Gastrocnemius medialis (tissue), 4 donors: ENCODE data around the gene RBL2. TPM values are rescaled to one million over a fixed set of nuclear protein-coding genes. Genes with fewer than 3 reads are reported as not detected.
"Not testable (repeated sequence)": the region's sequence is repeated elsewhere in the genome, so short reads cannot be mapped to it uniquely, and the experiment has no call there.

Source experiments
- ATAC-seq, 2 donors: fragments of 150-250 bp; one replicate each; pipeline ENCODE4 v1.9.1; 2016
- DNase-seq, 2 donors: peaks; one replicate each; pipeline ENCODE4 v3.0.0-alpha.2; 2019
- H3K27ac ChIP-seq, 4 donors: fragments of 200-600 bp; sonication (generic); 1 replicate in 1 of 4; 2 replicates in 3 of 4; pipeline ENCODE4 v1.5.1; 2016 to 2018; ENCODE audit warnings: mild to moderate bottlenecking in 2 of 4, moderate library complexity in 1 of 4
- H3K27me3 ChIP-seq, 3 donors: fragments of 200-600 bp; sonication (generic) in 2 of 3; 1 replicate in 1 of 3; 2 replicates in 2 of 3; pipeline versions ENCODE4 v1.5.1 to v1.6.0; 2016 to 2019; ENCODE audit warnings: mild to moderate bottlenecking in 1 of 3, moderate library complexity in 1 of 3
- H3K36me3 ChIP-seq, 2 donors: fragments of 200-600 bp; sonication (generic) in 1 of 2; one replicate each; pipeline ENCODE4 v1.5.1; 2017 to 2018
- H3K4me1 ChIP-seq, 2 donors: fragments of 200-600 bp; sonication (generic) in 1 of 2; one replicate each; pipeline ENCODE4 v1.5.1; 2016 to 2017; ENCODE audit warnings: mild to moderate bottlenecking in 2 of 2
- H3K4me3 ChIP-seq, 4 donors: fragments of 200-600 bp; sonication (generic) in 3 of 4; 1 replicate in 1 of 4; 2 replicates in 3 of 4; pipeline ENCODE4 v1.5.1; 2016 to 2019; ENCODE audit warnings: mild to moderate bottlenecking in 2 of 4
- H3K9me3 ChIP-seq, 3 donors: fragments of 200-600 bp; sonication (generic) in 2 of 3; 1 replicate in 1 of 3; 2 replicates in 2 of 3; pipeline ENCODE4 v1.5.1; 2016 to 2019
- CTCF ChIP-seq, 5 experiments: fragments of 450-650 bp in 3 of 5; fragments of 200-600 bp in 2 of 5; sonication (generic) in 2 of 5; IDR thresholded peaks in 4 of 5; conservative IDR thresholded peaks in 1 of 5; 1 replicate in 4 of 5; 2 replicates in 1 of 5; pipeline ENCODE4 v1.5.1; 2016 to 2019; ENCODE audit warnings: antibody characterized with exemption in 5 of 5, mild to moderate bottlenecking in 3 of 5, moderate library complexity in 3 of 5
- POLR2A ChIP-seq, 2 donors: fragments of 450-650 bp; IDR thresholded peaks; one replicate each; pipeline ENCODE4 v1.6.1; 2017; ENCODE audit warnings: antibody characterized with exemption in 2 of 2, mild to moderate bottlenecking in 2 of 2, moderate library complexity in 2 of 2
- in situ Hi-C, 4 donors: fragments of 200-750 bp; cut with MboI; loops; one replicate each; pipeline versions ENCODE4 v1.15.0 to v1.8.0; 2017; ENCODE audit warnings: low sequenced_read_pairs in 4 of 4
- intact Hi-C: fragments of 100-400 bp; cut with DNase I; formaldehyde crosslinking; loops from one replicate; pipeline ENCODE4 v1.15.1; 2023; ENCODE audit warnings: low total_unique reads
- total RNA-seq, 4 donors: library from RNA; depleted of rRNA; stranded (reverse); fragments of >200 nt; gene quantifications; one replicate each; pipeline versions ENCODE4 v1.1.0 to v1.2.3, GENCODE V29; 2016

RBL2 gene
- total RNA-seq, 4 donors from 2014 or later = 48.0 to 60.6 (median 58.0) TPM

GRCh38 chr16:53537626-53538025 is 103.4 kb downstream of the RBL2 start:
- TF ChIP-seq CTCF (IDR thresholded peaks at IDR 0.05 in 4 of 5, conservative IDR thresholded peaks at IDR 0.05 in 1 of 5) (no peak), POLR2A (IDR thresholded peaks at IDR 0.05) (no peak)
- H3K4me1 ChIP-seq = no peaks in the 10 kb centered on the region
- no peaks in the 10 kb centered on the region for H3K36me3 ChIP-seq
- H3K27ac ChIP-seq = no peak overlapping the region
- H3K4me3 ChIP-seq = no peak overlapping the region
- in situ Hi-C loops = no loop called here
- ATAC-seq = no peak
- no peaks in the 10 kb centered on the region for H3K9me3 ChIP-seq
- intact Hi-C loops = no loop called here
- no peak for DNase-seq
- H3K27me3 ChIP-seq = peaks cover 0 to 8% (median 0%) of the 10 kb centered on the region in 3 donors

GRCh38 chr16:53539346-53539745 is 105.1 kb downstream of the RBL2 start:
- DNase-seq, ATAC-seq, H3K27me3 ChIP-seq, H3K27ac ChIP-seq, intact Hi-C loops, H3K9me3 ChIP-seq, H3K4me1 ChIP-seq, H3K4me3 ChIP-seq, in situ Hi-C loops, H3K36me3 ChIP-seq: not testable (repeated sequence)

GRCh38 chr16:53539759-53540718 is 105.8 kb downstream of the RBL2 start:
- ATAC-seq, H3K27ac ChIP-seq, in situ Hi-C loops, H3K9me3 ChIP-seq, H3K4me1 ChIP-seq, H3K27me3 ChIP-seq, DNase-seq, intact Hi-C loops, H3K36me3 ChIP-seq, H3K4me3 ChIP-seq: not testable (repeated sequence)

Other genes starting within 250 kb of the RBL2 start
- 100 to 1,000 TPM in 1 of 4 donors, 10 to 100 TPM in 3; 86.2 to 102 (median 94.1) TPM for gene AKTIP, start 68.7 kb downstream of the RBL2 start, total RNA-seq